SK-N-SH (cell line): Measurements from ENCODE around the gene SLC13A1.

Experiments
- PBX3 ChIP-seq: IDR thresholded peaks from 2 replicates; pipeline ENCODE4; 2012
- RFX5 ChIP-seq: IDR thresholded peaks from 2 replicates; pipeline ENCODE4 v1.6.1; 2012; ENCODE audit warnings: mild to moderate bottlenecking, improper control_type of control experiment, low read length

- TF ChIP-seq RFX5, result no peak
- no peak for TF ChIP-seq PBX3
Measured at GRCh38 chr7:123126691-123127090, 73.1 kb downstream of the SLC13A1 start.
